Stimulated activated CD4-positive, alpha-beta T cell treated with anti-CD3 and anti-CD28 coated beads, TNF-alpha, amount 100 ng/mL, for 48 hours (primary cell): ENCODE results near the gene TUBA3E.
"Not testable (repeated sequence)": the region's sequence is repeated elsewhere in the genome, so short reads cannot be mapped to it uniquely, and the experiment has no call there.

Experiments used
- DNase-seq, 3 donors: peaks; one replicate each; pipeline ENCODE4 v3.0.0-alpha.2; 2020; ENCODE audit warnings: low read depth in 3 of 3

Gene TUBA3E

GRCh38 chr2:130191319-130191718, 6.9 kb downstream of the TUBA3E start:
- not testable (repeated sequence) for DNase-seq

GRCh38 chr2:130190237-130190636, 8.0 kb downstream of the TUBA3E start:
- DNase-seq, result no peak

- not testable (repeated sequence) for DNase-seq
These were observed 9.3 kb downstream of the TUBA3E start for GRCh38 chr2:130188958-130189357.

- not testable (repeated sequence) for DNase-seq
These were observed 10.1 kb downstream of the TUBA3E start for GRCh38 chr2:130187859-130188792.

- no peak for DNase-seq
These were observed 11.0 kb downstream of the TUBA3E start for GRCh38 chr2:130187268-130187667.

GRCh38 chr2:130186391-130186790, 11.8 kb downstream of the TUBA3E start:
- no peak for DNase-seq

- DNase-seq, result no peak
These were observed 12.3 kb downstream of the TUBA3E start for GRCh38 chr2:130185896-130186295.

GRCh38 chr2:130185436-130185835, 12.8 kb downstream of the TUBA3E start:
- DNase-seq, result no peak

- DNase-seq, result no peak
These were observed 14.5 kb downstream of the TUBA3E start for GRCh38 chr2:130183512-130184373.

GRCh38 chr2:130182826-130183511, 15.3 kb downstream of the TUBA3E start:
- DNase-seq, result not testable (repeated sequence)

- peak; percentile 81 to 86 (median 84) for DNase-seq
These were observed 16.2 kb downstream of the TUBA3E start, which contains the start of gene MZT2B for GRCh38 chr2:130181880-130182682. Gene MZT2B, plus strand, starts transcription at chr2:130182262. Its CDS starts 21 bp downstream, at chr2:130182283.

GRCh38 chr2:130181325-130181879, 16.8 kb downstream of the TUBA3E start, which contains the start of gene SMPD4:
Gene SMPD4, minus strand, starts transcription at chr2:130181602. Its CDS starts 5,010 bp downstream, at chr2:130176592.
- peak; percentile 94 to 96 (median 95) for DNase-seq

GRCh38 chr2:130180404-130181324, 17.6 kb downstream of the TUBA3E start:
- not testable (repeated sequence) for DNase-seq

- not testable (repeated sequence) for DNase-seq
These were observed 23.4 kb downstream of the TUBA3E start for GRCh38 chr2:130174866-130175265.

- no peak for DNase-seq
These were observed 28.3 kb downstream of the TUBA3E start for GRCh38 chr2:130169896-130170295.

- DNase-seq, result not testable (repeated sequence)
These were observed 29.1 kb downstream of the TUBA3E start for GRCh38 chr2:130169163-130169562.

- not testable (repeated sequence) for DNase-seq
These were observed 31.6 kb downstream of the TUBA3E start for GRCh38 chr2:130166611-130167010.

- no peak for DNase-seq
These were observed 32.8 kb downstream of the TUBA3E start for GRCh38 chr2:130165293-130166016.

- DNase-seq, result no peak
These were observed 35.3 kb downstream of the TUBA3E start for GRCh38 chr2:130162968-130163367.
